ENCODE data around the gene MATK.
"Not testable (repeated sequence)": the region's sequence is repeated elsewhere in the genome, so short reads cannot be mapped to it uniquely, and the experiment has no call there.

The MATK gene

DNA sequence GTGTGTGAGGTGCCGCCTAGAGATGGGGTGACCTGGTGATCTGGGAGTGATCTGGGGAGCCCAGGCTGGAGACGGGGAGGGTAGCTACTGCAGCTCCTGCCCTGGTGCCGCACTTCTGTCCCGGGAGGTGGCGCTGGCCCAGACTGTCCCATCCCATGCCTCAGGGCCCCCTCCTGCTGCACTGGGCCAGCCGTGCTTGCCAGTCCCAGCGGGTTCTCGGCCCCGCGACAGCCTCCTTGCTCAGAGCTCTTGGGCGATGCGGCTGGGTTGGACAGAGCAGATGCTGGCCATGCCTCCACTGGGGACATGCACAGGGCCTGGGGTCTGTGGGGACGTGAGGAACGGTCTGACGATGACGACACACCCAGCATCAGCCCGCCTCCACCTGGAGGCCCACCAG, 16.7 kb downstream of the MATK start:
- no peak for DNase-seq

GRCh38 chr19:3768748-3769099, 17.5 kb downstream of the MATK start:
- no peak for DNase-seq

DNA sequence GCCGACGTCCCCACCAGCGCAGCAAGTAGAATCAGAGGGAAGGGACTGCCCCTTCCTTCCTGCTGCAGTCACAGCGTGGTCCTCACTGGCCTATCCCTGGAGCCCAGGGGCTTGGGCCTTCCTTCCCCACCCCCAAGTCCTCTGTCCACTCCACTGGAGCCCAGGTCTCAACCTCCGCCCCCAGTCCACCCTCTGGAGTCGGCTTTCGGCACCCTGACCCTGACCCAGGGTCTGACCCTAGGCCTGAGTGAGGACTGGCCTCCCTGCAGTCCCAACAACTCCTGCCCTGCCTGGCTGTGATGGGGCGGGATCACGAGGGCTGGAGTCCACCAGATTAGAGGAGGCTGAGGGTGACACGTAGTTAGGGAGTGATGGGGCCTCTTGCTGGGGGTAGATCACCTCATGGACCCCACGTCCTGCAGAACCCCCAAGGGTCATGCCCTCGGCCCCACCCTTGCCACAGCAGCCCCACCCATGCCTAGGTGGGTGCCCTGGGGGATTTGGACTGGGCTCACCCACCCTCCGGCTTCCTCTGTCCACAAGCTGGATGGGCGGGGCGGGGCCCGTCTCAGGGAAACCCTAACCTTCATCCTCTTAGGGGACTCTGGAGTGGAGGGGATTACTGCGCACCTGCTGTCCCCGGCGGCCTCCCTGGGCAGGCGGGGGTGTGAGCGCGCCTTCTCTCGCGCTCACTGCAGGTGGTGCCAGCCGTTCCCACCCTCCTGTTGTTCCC, 18.0 kb downstream of the MATK start:
- DNase-seq, result no peak

DNA sequence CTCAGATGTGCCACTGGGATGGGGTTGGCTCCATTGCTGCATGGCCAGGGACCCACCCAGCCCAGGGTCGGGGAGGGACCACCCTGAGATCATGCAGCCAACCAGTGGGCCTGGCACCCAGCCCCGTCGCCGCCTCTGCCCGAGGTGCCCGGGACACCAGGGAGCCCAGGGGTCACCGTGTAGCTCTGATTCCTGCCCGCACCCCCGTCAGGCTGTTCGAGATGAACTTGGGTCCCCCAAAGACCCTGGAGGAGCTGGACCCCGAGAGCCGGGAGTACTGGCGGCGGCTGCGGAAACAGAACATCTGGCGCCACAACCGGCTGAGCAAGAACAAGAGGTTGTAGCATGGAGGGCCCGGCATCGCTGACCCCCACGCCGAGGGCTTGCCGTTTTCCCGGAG, 19.1 kb downstream of the MATK start:
- DNase-seq, result no peak

GRCh38 chr19:3766520-3766919, 19.7 kb downstream of the MATK start:
- DNase-seq, result no peak

- not testable (repeated sequence) for DNase-seq
Observed at GRCh38 chr19:3765757-3766156, 20.4 kb downstream of the MATK start.

DNA sequence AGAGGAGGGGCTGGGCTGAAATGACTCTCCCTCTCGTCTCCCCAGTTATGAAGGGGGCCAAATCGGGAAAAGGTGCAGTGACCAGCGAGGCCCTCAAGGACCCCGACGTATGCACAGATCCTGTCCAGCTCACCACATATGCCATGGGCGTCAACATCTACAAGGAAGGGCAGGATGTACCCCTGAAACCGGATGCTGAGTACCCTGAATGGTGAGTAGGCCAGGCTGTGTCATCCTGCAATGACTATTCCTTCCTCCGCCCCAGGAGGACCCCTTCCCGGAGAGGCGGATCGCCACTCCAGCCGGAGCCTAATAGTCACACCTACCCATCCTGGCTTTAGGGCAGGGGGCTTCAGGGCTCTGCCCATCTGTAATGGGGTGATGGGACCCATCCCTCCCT, 21.1 kb downstream of the MATK start:
- no peak for DNase-seq

- peak; percentile 99 for DNase-seq
Observed at GRCh38 chr19:3762501-3763459, 23.4 kb downstream of the MATK start, which contains the start of gene MRPL54. TSS of gene MRPL54 (plus strand) at chr19:3762682. CDS start at chr19:3762701, 19 bp downstream.

GRCh38 chr19:3762130-3762473, 24.1 kb downstream of the MATK start:
- DNase-seq, result no peak

GRCh38 chr19:3761382-3762129, 24.6 kb downstream of the MATK start, which contains the start of gene APBA3:
TSS of gene APBA3 (minus strand) at chr19:3761692. CDS start at chr19:3760264, 1,428 bp downstream.
- peak; percentile 97 for DNase-seq

- DNase-seq, result no peak
Observed at GRCh38 chr19:3760871-3761361, 25.3 kb downstream of the MATK start.

GRCh38 chr19:3759482-3760254, 26.5 kb downstream of the MATK start:
- no peak for DNase-seq

DNA sequence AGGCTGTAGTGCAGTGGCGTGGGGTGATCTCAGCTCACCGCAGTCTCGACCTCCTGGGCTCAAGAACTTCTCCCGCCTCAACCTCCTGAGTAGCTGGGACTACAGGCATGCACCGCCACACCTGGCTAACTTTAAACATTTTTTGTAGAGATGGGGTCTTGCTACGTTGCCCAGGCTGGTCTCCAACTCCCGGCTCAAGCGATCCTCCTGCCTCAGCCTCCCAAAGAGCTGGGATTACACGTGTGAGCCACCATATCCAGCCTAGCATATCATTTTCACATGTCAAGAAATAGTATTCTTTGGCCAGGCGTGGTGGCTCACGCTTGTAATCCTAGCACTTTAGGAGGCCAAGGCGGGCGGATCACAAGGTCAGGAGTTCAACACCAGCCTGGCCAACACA, 27.9 kb downstream of the MATK start:
- not testable (repeated sequence) for DNase-seq

DNA sequence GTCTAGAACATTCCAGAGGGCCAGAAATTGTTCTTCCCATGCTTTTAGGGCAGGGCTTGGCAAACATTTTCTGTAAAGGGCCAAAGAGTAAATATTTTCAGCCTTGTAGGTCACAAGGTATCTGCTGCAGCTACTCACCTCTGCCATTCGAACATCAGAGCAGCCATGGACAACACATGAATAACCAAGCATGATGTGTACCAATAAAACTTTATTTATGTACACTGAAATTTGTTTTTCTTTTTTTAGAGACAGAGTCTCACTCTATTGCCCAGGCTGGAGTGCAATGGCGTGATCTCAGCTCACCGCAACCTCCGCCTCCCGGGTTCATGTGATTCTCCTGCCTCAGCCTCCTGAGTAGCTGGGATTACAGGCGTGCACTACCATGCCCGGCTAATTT, 28.5 kb downstream of the MATK start:
- DNase-seq, result not testable (repeated sequence)

GRCh38 chr19:3753631-3754410, 32.4 kb downstream of the MATK start:
- DNase-seq, result no peak

DNA sequence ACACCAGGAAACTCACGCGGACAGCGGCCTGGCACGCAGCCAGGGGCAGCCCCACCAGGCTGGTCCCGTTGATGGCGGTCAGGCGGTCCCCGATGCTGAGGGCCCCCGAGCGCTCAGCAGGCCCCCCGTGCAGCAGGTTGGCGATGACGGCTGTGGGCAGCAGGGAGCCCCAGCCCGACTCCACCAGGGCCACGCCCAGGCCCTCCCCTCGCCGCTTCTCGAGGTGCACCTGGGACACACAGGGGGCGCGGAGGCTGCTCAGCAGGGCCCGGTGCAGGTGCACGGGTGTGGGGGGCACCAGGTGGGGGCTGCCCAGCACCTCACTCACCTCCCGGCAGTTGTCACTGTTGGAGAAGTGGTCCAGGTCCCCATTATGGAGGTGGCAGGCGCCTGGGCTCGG, 33.7 kb downstream of the MATK start:
- DNase-seq, result no peak

DNA sequence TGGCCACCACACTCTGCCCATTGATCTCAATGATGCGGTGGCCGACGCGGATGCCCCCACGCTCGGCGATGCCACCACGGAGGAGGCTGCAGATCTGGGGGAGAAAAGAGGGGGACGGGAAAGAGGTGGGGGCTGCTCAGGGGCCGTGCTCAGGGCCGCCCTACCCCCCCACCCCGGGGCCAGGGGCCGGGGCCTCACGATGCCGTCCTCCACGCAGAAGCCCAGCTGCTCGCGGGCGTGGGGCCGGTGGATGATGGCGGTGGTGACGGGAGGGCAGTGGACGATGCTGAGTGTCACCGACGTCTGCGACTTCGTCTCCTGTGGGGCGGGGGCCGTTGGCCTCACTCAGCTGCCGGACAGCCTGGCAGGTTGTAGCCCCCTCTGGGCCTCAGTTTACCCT, 34.9 kb downstream of the MATK start:
- no peak for DNase-seq

- DNase-seq, result no peak
Observed at GRCh38 chr19:3750211-3750610, 36.0 kb downstream of the MATK start.

GRCh38 chr19:3748965-3749364, 37.2 kb downstream of the MATK start:
- no peak for DNase-seq

- no peak for DNase-seq
Observed at GRCh38 chr19:3746371-3747056, 39.7 kb downstream of the MATK start.

Data from stimulated activated CD4-positive, alpha-beta T cell treated with anti-CD3 and anti-CD28 coated beads, Interleukin-4, amount 100 ng/mL, for 1 hour (primary cell).